GM21515 (cell line): ENCODE data around the gene METAP1.
"Not testable (repeated sequence)": the region's sequence is repeated elsewhere in the genome, so short reads cannot be mapped to it uniquely, and the experiment has no call there.

Experiments used
- ATAC-seq: cut with Tn5 transposase; IDR thresholded peaks from one replicate; pipeline ENCODE4 v1.9.1; 2021; ENCODE audit not compliant: unreplicated experiment

METAP1 gene

DNA sequence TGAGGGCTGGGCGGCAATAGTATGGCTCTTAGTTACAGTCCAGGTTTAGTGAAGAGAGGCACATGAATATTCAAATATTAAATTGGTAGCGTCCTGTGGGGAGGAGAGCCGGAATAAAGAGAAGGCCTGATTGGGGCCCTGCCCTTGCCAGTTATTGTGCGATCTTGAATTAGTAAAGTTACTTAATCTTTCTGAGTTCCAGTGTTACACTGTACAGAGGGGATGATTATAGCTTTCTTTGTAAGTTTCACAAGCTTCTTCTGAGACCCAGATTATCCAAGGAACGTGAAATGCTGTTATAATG is 1.2 kb downstream of the METAP1 start:
- ATAC-seq, result no peak

DNA sequence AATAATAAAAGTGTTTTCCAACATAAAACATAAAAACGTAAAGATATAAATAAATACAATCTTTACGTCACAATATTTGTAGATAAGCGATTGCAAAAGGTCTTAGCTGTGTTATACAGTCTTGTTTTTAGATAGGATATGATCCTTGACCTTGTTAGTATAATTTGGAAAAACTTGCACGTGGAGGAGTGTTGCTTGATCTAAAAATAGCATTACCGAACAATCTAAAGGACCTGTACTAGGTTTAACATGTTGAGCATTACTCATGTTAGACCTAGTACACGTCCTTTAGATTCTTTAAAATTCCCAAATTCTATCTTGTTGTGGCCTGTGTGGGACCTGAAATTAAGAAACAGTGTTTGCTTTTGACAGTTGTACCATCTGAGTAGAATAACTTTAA is 1.6 kb downstream of the METAP1 start:
- no peak for ATAC-seq

DNA sequence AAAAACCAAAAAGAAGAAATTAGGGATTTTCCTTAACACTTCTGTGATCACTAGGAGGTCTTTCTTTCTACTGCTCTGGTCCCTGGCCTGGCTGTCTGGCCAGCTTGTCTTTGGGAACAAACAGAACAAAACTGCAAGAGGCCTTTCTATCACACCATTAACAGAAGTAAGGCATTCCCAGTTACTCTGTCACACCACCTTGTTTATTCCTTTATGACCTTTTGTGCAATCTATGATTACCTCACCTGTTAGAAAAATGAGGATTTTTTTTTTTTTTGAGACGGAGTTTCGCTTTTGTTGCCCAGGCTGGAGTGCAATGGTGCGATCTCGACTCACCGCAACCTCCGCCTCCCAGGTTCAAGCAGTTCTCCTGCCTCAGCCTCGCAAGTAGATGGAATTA is 3.0 kb downstream of the METAP1 start:
- no peak for ATAC-seq

DNA sequence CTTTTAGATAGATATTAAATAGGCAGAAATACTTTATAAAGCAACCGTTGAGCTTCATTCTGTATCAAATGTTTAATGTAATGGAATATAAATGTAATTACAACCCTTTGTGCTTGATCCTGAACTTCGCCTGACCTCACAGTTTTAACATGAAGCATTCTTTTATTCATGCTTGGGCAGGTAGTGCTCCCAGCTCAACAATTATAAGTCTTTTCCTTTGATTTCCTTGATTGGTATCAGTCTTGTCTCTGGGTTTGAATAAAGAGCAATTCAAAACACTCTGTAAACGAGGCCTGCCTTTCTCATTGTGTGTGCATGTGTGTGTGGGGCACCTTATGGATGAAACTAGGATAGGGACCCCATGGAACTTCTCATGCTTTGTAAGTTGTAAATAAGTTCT is 6.8 kb downstream of the METAP1 start:
- ATAC-seq, result no peak

DNA sequence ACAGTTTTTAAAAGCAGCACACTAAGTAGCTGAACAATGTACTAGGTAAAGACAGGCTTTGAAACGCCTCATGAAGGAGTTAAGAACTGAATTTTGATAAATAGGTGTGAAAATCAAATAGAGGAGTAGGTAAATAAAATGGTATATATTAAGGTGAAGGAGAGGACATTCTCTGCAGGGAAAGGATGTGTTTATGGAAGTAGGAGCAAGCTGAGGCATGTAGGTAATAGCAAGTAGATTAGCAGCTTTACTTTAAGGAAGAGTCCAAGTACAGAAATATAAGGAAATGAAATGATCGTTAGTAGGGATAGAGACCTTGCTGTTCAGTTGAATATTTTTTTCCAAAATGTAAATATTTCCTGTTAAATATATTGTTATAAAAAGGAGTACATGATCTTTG is 12.5 kb downstream of the METAP1 start:
- no peak for ATAC-seq

DNA sequence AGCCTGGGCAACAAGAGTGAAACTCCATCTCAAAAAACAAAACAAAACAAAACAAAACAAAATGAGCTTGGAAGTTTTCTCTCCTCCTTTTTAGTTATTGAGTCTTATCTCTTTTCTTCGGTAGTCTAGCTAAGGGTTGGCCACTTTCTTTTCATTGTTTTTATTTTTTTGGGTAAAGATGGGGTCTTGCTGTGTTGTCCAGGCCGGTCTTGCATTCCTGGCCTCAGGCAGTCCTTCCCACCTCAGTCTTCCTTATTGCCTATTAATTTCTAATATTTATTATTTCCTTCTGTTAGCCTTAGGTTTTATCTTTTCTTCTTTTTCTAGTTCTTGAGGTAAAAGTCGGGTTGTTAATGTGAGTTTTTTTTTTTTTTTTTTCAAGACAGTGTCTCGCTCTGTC is 16.4 kb downstream of the METAP1 start:
- ATAC-seq, result no peak

DNA sequence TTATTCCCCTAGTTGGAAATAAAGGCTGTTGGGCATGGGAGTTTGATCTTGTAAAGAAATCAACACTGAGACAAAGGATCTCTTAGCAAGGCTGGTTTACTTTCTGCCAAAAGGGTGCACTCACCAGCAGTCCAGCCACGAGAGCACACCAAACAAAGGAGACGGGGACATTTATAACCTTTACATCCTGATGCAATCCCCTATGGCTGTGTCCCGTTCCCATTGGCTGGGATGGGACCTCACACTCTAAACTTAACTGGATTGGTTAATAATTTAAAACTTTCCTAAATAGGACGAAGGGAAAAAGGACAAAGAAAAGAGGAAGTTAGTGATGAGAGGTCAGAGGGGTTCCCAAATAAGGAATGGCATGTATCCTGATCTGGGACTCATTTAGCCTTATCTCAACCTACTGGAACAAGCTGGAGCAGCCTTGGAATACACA is 17.9 kb downstream of the METAP1 start:
- ATAC-seq, result no peak

DNA sequence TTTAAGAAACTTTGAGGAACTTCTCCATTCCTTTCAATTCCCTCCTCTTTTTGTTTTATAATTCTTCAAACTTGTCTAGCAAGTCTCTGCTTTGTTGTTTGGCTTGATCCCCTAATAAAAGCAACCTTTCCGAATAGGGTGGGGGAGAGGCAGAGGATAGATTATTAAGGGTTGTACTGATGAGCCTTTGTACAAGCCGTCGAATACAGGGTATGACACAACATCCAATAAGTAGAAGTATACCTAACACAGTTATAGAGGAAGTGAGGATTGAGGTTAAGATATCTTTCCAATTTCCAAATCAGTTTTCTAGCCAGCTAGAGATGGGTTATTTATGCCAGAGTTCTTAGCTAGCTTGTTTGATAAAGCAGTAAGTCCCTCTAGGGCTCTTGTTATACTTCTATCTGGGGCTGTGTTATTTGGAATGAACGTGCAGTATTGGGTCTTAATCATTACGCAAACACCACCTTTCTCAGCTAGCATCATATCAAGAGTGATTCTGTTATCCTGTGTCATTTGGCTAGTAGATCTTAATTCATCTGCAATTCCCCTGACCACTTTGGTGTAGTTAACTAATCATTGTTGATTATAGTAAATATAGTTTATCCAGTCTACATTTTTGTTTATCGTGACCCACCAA is 18.5 kb downstream of the METAP1 start:
- ATAC-seq, result no peak

DNA sequence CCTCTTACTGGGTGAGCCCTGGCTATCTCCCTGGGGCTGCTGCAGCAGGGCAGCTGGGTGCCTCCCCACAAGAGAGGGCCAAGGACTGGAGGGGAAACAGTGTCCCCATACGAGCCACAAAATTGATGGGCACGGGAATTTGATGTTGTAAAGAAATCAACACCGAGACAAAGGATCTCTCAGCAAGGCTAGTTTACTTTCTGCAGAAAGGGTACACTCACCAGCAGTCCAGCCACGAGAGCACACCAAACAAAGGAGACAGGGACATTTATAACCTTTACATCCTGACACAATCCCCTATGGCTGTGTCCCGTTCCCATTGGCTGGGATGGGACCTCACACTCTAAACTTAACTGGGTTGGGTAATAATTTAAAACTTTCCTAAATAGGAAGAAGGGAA is 25.9 kb downstream of the METAP1 start:
- no peak for ATAC-seq

DNA sequence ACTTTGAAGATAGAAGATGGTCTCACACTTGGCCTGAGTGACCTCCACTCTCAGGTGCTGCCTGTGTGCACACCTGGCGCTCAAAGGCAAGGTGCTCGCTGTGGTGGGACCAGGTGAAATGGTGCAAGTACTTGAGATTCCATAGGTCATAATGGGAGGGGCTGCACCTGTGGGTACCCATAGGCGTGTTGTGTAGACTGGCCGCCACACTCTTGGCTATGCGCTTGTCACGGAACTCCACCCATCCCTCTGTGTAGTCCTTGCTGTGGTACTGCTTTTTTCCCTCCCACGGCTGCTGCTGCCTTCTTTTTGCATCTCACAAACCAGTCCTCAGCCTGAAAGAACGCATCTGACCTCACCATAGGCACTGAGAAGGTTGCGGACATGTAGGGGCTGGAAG is 27.0 kb downstream of the METAP1 start:
- no peak for ATAC-seq

DNA sequence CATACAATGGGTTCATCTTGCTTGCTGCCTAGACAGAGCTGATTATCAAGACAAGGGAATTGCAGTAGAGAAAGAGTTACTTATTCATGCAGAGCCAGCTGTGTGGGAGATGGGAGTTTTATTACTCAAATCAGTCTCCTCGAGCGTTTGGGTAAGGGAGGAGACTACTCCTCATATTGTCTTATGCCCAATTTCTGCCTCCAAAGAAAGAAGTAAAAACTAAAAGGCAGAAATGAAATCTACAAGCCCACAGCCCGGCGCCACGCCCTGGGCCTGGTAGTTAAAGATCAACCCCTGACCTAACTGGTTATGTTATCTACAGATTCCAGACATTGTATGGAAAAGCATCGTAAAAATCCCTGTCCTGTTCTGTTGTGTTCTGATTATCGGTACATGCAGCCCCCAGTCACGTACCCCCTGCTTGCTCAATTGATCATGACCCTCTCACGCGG is 28.3 kb downstream of the METAP1 start:
- ATAC-seq, result not testable (repeated sequence)

DNA sequence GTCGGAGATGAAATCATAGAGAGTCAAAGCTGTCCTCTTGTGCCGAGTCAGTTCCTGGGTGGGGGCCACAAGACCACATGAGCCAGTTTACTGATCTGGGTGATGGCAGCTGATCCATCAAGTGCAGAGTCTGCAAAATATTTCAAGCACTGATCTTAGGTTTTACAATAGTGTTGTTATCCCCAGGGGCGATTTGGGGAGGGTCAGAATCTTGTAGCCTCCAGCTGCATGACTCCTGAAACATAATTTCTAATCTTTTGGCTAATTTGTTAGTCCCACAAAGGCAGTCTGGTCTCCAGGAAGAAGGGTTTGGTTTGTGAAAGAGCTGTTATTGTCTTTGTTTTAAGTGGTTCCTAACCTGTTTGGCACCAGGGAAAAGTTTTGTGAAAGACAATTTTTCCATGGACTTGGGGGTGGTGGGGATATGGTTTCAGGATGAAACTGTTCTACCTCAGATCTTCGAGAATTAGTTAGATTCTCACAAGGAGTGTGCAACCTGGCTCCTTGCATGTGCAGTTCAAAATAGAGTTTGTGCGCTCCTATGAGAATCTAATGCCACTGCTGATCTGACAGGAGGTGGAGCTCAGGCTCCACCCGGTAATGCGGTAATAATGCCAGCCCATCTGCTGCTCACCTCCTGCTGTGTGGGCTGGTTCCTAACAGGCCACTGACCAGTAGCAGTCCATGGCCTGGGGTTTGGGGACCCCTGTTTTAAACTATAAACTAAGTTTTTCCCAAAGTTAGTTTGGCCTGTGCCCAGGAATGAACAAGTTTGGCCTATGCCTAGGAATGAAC is 29.2 kb downstream of the METAP1 start:
- no peak for ATAC-seq

DNA sequence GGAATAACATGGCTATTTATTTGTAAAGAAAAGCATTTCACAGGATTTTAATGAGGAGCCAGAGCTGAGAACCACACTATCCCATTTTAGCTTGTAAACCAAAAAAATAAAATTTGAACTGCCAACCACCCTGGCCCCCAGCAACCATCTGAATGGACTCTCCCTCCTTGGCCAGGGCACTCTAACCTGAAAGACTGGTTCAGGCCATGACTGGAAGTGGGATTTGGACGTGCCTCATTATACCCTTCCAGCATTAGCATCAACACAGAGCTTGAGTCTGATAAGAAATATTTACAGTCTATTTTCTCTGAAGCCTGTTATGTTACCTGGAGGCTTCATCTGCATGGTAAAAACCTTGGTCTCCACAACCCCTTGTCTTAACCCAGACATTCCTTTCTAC is 30.0 kb downstream of the METAP1 start:
- ATAC-seq, result no peak

DNA sequence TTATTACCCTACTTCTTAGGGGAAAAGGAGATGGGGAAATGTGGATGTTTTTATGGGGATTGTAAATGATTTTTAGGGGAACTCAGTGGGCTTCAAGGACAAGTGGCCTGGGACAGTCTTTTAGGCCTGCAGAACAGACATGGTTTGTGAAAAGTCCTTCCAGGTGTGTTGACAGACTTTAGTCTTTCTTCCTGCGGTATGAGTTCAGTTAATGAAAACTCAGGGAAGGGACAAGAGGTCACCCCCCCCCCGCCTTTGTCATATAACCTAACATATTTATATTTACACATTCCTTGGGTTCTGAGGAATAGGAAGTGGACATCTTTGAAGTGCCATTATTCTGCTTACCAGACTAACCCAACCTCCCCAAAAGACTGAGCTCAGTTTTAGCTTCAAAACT is 31.8 kb downstream of the METAP1 start:
- no peak for ATAC-seq

DNA sequence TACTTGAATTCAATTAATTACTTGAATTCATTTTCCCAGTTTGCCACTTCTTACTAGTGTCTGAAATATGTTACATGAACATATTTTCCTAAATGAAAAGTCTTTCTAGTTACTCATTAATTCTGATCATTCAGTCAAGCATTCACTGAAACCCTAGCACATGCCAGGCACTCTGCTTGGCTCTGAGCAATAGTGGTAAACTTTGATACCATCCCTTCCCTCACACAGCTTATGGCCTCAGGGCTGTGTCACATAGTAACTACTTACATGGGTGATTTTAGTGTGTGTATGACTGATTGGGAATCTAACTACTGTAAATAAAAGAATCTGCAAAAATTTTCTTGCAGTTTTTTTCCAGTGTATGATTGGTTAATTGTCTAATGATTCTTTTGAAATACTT is 32.7 kb downstream of the METAP1 start:
- no peak for ATAC-seq

DNA sequence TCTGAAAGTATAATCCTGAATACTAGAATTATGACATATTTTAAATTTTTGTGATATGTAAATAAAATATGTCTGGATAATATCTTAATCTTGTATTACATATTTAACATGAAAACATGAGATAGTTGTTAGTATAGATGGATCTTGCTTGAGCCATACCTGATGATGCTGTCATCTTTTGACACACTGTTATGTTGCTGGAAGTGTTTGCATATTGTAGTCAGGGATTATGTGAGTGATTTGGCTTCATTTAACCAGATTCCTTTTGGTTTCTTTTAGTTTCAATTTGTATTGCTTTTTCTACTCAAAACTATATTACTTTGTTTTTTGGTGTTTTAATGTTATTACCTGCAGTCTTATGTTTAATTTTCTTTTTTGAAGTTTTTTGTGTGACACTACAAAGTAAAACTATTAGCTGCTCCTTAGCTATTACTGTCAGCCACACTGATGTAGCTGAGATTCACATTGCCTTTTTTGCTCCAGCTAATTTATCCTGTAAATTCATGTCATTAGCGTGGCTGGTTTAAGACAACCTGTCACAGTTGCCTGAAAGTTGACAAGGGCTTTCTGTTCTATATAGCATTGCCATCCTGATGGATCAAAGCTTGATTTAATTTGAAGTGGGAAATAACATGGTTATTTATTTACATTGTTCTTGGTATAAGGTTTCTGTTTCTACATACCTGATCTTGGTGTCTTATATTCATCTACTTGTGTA is 33.7 kb downstream of the METAP1 start:
- ATAC-seq, result no peak

DNA sequence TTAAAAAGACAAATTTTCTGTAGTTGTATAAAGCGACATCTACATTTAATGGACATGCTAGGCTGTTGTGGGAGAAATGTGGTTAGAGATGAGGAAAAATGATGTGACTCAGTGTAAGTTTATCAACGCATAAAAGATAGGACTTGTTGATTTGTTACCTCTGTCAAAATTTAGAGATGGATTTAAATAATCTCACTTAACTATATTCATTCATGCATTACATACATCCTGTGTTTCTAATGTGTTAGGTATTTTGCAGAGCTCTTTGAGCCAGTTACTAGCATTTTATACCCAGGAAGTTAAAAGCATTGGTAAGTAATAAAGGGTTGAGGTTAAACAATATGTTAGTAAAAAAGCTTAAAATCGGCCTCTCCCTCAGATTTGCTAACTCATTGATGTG is 34.3 kb downstream of the METAP1 start:
- no peak for ATAC-seq

DNA sequence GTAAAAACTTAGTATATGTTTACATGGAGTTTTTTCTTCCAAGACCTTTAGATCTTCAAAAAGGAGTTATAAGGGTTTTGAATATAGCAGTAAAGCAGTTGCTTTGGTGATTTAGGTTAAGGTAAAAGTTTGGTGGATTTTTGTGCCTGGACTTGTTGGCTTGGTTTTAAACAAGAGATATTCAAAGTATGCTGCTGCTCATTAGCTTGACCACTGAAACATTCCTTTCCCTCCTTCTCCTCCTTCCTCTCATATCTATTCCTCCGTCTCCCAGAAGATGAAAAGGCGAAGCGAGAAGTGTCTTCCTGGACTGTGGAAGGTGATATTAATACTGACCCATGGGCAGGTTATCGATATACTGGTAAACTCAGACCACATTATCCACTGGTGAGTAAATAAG is 38.4 kb downstream of the METAP1 start:
- ATAC-seq, result no peak

DNA sequence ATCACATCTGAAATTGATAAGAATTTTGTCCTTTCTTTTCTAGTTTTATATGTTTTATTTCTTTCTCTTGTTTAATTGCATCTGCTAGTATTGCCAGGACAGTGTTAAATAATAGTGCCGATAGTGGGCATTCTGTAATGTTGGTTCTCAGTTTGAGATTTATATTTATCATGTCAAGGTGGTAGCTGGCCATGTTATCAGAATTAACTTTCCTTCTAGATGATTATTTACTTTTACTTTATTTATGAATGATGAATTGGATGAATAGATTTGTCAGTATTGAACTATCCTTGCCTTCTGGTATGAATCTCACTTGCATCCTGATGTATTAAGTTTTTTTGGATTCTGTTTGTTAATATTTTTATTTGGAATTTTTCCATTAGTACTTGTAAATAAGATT is 42.7 kb downstream of the METAP1 start:
- ATAC-seq, result no peak

DNA sequence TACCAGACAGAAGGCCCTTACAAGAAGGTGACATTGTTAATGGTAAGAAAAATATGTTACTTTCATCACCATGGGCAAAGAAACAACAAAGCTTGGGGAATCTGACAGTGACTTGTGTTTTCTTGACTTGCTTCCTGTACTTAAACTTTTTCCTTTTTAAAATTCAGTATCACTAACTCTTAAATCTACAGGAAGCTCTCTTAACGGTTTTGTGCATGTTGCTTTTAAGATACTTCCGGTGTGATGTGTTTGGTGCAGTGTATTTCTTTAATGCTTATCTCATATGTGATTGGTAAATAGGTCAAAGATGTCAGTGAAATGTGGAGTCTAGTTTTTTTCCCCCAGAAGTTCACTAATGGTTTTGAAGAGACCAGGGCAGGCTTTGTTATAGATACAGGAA is 47.8 kb downstream of the METAP1 start:
- ATAC-seq, result no peak

DNA sequence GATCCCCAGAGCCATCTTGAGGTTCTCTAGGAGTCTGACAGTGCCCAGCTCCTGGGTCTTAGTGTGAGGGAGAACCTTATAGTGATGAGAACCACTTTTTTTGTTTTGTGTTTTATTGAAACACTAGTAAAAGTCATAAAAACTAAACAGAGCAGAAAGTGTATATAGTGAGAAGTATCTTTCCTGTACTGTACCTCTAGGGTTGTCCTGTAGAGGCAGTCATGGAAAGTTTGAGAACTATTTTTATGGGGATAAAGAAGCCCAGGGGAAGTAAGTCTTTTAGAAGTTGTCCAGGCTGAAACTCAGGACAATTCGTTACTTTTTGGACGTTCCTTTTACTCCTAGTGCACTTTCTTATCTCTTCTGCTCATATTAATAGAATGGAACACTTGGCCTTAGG is 52.2 kb downstream of the METAP1 start:
- ATAC-seq, result no peak

DNA sequence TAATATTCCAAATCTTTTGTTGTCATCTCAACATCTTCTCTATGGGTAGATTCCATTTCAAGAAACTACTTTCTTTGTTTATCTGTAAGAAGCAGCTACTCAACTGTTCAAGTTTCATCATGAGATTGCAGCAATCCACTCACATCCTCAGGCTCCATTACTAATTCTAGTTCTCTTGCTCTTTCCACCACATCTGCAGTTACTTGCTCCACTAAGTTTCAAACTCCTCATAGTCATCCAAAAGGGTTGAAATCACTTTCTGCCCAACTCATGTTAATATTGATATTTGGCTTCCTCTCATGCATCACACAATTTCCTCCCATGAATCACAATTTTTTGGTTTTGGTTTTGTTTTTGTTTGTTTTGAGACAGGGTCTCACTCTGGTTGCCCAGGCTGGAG is 57.4 kb downstream of the METAP1 start:
- ATAC-seq, result no peak
